Fibroblast of lung (primary cell): Measurements from ENCODE around the gene OR51E2. TPM values are rescaled to one million over a fixed set of nuclear protein-coding genes. Genes with fewer than 3 reads are reported as not detected.

ENCODE experiments used
- DNase-seq, 2 donors: peaks; one replicate each; pipeline versions ENCODE4 v3.0.0 to v3.0.0-alpha.2; 2010; ENCODE audit warnings: low read depth in 2 of 2
- H2AFZ ChIP-seq: 2 replicates; pipeline ENCODE4 v1.5.1; 2012; ENCODE audit warnings: low read length, control low read depth, inconsistent platforms
- H3K27ac ChIP-seq: 2 replicates; pipeline ENCODE4 v1.5.1; 2011; ENCODE audit warnings: low read length, control low read depth; ENCODE audit not compliant: insufficient read depth
- H3K27me3 ChIP-seq: 2 replicates; pipeline ENCODE4 v1.5.1; 2011; ENCODE audit warnings: mild to moderate bottlenecking, low read length; ENCODE audit not compliant: control insufficient read depth, insufficient read depth
- H3K36me3 ChIP-seq: 2 replicates; pipeline ENCODE4 v1.5.1; 2011; ENCODE audit warnings: low read length; ENCODE audit not compliant: control insufficient read depth, insufficient read depth
- H3K4me1 ChIP-seq: 2 replicates; pipeline ENCODE4 v1.5.1; 2011; ENCODE audit warnings: low read length; ENCODE audit not compliant: control insufficient read depth, insufficient read depth; ENCODE audit errors: extremely low read depth
- H3K4me2 ChIP-seq: 2 replicates; pipeline ENCODE4 v1.5.1; 2011; ENCODE audit warnings: low read length, control low read depth; ENCODE audit not compliant: insufficient read depth; ENCODE audit errors: extremely low read depth
- H3K4me3 ChIP-seq, 4 experiments: fragments of 200-600 bp in 1 of 4; sonication (generic) in 1 of 4; replicated peaks in 1 of 4; 2 replicates each; pipeline ENCODE4 v1.5.1; 2011 to 2016; ENCODE audit warnings: low read length in 4 of 4, low read depth in 3 of 4, mild to moderate bottlenecking in 3 of 4, control low read depth in 2 of 4, inconsistent platforms in 1 of 4, mixed read lengths in 1 of 4; ENCODE audit not compliant: insufficient read depth in 1 of 4; ENCODE audit errors: control extremely low read depth in 1 of 4
- H3K79me2 ChIP-seq: 2 replicates; pipeline ENCODE4 v1.5.1; 2012; ENCODE audit warnings: mild to moderate bottlenecking, low read length, inconsistent platforms; ENCODE audit not compliant: control insufficient read depth, insufficient read depth
- H3K9ac ChIP-seq: 2 replicates; pipeline ENCODE4 v1.5.1; 2011; ENCODE audit warnings: mild to moderate bottlenecking, low read length, control low read depth; ENCODE audit not compliant: insufficient read depth
- H3K9me3 ChIP-seq: 2 replicates; pipeline ENCODE4 v1.5.1; 2012; ENCODE audit warnings: low read depth, low read length; ENCODE audit not compliant: control insufficient read depth, insufficient read depth
- H4K20me1 ChIP-seq: 2 replicates; pipeline ENCODE4 v1.5.1; 2011; ENCODE audit warnings: low read length; ENCODE audit not compliant: control insufficient read depth, insufficient read depth; ENCODE audit errors: extremely low read depth
- EZH2 ChIP-seq: IDR thresholded peaks from 2 replicates; pipeline ENCODE4 v1.5.1; 2012; ENCODE audit warnings: low read length, control low read depth, mild to moderate bottlenecking; ENCODE audit errors: missing control alignments
- polyA plus RNA-seq, 2 donors: library from polyadenylated mRNA; depleted of rRNA in 1 of 2; stranded (reverse) in 1 of 2; unstranded in 1 of 2; fragments of >200 nt; gene quantifications; 2 replicates each; pipeline ENCODE4 v1.2.1, GENCODE V29; 2011 to 2012; ENCODE audit warnings: missing spikeins in 1 of 2
- total RNA-seq: library from RNA; depleted of rRNA; stranded (reverse); fragments of >200 nt; gene quantifications from 2 replicates; pipeline ENCODE4 v1.2.1, GENCODE V29; 2014
- TF ChIP-seq, protein P1 (sequence below), 2 donors: IDR thresholded peaks in 1 of 2; conservative IDR thresholded peaks in 1 of 2; 1 replicate in 1 of 2; 2 replicates in 1 of 2; pipeline ENCODE4 v1.5.1; 2011 to 2012; ENCODE audit warnings: low read length in 2 of 2, control low read depth in 1 of 2, inconsistent platforms in 1 of 2, low read depth in 1 of 2, mild to moderate bottlenecking in 1 of 2

OR51E2 gene
- total and polyA plus RNA-seq, 2 donors (not counting 1 experiment from before 2014, with no cell fraction given): 0.02 TPM; not detected in 1

DNA sequence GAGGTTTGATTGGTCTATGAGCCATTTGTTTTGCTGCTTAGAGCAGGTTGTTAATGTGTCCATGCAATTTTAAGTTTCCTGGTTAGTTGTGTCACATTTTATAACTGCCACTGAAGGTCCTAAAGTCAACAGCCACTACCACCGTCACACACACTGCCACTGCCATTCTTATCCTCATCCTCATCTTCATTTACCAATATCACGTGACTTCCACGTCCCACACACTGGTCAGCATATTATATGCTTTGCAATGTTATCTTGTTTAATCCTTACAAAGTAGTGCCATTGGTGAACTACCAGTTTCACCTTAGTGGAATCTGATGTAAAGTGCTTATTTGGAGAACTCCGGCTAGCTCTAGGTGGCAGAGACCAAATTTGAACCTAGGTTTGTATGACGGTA, 16.6 kb upstream of the OR51E2 start:
- H4K20me1 ChIP-seq: no peaks in the 10 kb centered on the region
- no peaks in the 10 kb centered on the region for H3K9me3 ChIP-seq
- no peak overlapping the region for H3K27ac ChIP-seq
- H3K9ac ChIP-seq: no peak overlapping the region
- H3K4me3 ChIP-seq: no peak overlapping the region
- no peak overlapping the region for H2AFZ ChIP-seq
- no peak for DNase-seq
- no peaks in the 10 kb centered on the region for H3K27me3 ChIP-seq
- TF ChIP-seq, protein P1, sequence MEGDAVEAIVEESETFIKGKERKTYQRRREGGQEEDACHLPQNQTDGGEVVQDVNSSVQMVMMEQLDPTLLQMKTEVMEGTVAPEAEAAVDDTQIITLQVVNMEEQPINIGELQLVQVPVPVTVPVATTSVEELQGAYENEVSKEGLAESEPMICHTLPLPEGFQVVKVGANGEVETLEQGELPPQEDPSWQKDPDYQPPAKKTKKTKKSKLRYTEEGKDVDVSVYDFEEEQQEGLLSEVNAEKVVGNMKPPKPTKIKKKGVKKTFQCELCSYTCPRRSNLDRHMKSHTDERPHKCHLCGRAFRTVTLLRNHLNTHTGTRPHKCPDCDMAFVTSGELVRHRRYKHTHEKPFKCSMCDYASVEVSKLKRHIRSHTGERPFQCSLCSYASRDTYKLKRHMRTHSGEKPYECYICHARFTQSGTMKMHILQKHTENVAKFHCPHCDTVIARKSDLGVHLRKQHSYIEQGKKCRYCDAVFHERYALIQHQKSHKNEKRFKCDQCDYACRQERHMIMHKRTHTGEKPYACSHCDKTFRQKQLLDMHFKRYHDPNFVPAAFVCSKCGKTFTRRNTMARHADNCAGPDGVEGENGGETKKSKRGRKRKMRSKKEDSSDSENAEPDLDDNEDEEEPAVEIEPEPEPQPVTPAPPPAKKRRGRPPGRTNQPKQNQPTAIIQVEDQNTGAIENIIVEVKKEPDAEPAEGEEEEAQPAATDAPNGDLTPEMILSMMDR (conservative IDR thresholded peaks at IDR 0.05 in 1 of 2, IDR thresholded peaks at IDR 0.05 in 1 of 2; ENCODE audit: low read depth in 1 of 2, low read length in 2 of 2): no peak
- TF ChIP-seq EZH2: no peak
- H3K36me3 ChIP-seq: no peaks in the 10 kb centered on the region
- no peaks in the 10 kb centered on the region for H3K4me1 ChIP-seq
- H3K4me2 ChIP-seq: no peak overlapping the region
- no peaks in the 10 kb centered on the region for H3K79me2 ChIP-seq

- Histone ChIP-seq H2AFZ (no peak overlapping the region), H3K27me3 (no peaks in the 10 kb centered on the region), H3K4me1 (no peaks in the 10 kb centered on the region), H3K27ac (no peak overlapping the region), H3K4me3 (no peak overlapping the region), H3K36me3 (no peaks in the 10 kb centered on the region), H3K4me2 (no peak overlapping the region), H3K9ac (no peak overlapping the region), H3K9me3 (no peaks in the 10 kb centered on the region), H3K79me2 (no peaks in the 10 kb centered on the region), H4K20me1 (no peaks in the 10 kb centered on the region)
- DNase-seq: no peak
- TF ChIP-seq, protein P1 (conservative IDR thresholded peaks at IDR 0.05 in 1 of 2, IDR thresholded peaks at IDR 0.05 in 1 of 2; ENCODE audit: low read depth in 1 of 2, low read length in 2 of 2): no peak
- TF ChIP-seq EZH2: no peak
Observed at GRCh38 chr11:4713241-4713640, 15.6 kb upstream of the OR51E2 start.

GRCh38 chr11:4704790-4705334, 7.2 kb upstream of the OR51E2 start:
- no peaks in the 10 kb centered on the region for H3K36me3 ChIP-seq
- no peak overlapping the region for H3K4me2 ChIP-seq
- H3K9me3 ChIP-seq: no peaks in the 10 kb centered on the region
- no peaks in the 10 kb centered on the region for H3K4me1 ChIP-seq
- no peak overlapping the region for H2AFZ ChIP-seq
- no peak for DNase-seq
- H3K27me3 ChIP-seq: no peaks in the 10 kb centered on the region
- H4K20me1 ChIP-seq: no peaks in the 10 kb centered on the region
- H3K79me2 ChIP-seq: no peaks in the 10 kb centered on the region
- no peak overlapping the region for H3K27ac ChIP-seq
- no peak overlapping the region for H3K9ac ChIP-seq
- no peak overlapping the region for H3K4me3 ChIP-seq
- no peak for TF ChIP-seq EZH2
- TF ChIP-seq, protein P1 (conservative IDR thresholded peaks at IDR 0.05 in 1 of 2, IDR thresholded peaks at IDR 0.05 in 1 of 2; ENCODE audit: low read depth in 1 of 2, low read length in 2 of 2): no peak
